Measurements from ENCODE around the gene TIE1.

TIE1 gene

GRCh38 chr1:43339584-43340232, 38.9 kb downstream of the TIE1 start:
- no peak for DNase-seq

GRCh38 chr1:43340559-43340958, 39.8 kb downstream of the TIE1 start:
- no peak for DNase-seq

GRCh38 chr1:43344267-43344850, 43.6 kb downstream of the TIE1 start:
- DNase-seq = no peak

- no peak for DNase-seq
These were observed 44.3 kb downstream of the TIE1 start for GRCh38 chr1:43345120-43345519.

GRCh38 chr1:43346636-43347035, 45.9 kb downstream of the TIE1 start:
- DNase-seq = no peak

- peak; percentile 44 for DNase-seq
These were observed 47.6 kb downstream of the TIE1 start for GRCh38 chr1:43348343-43348808.

GRCh38 chr1:43348809-43349593, 48.2 kb downstream of the TIE1 start:
- peak; percentile 63 for DNase-seq

- no peak for DNase-seq
These were observed 49.0 kb downstream of the TIE1 start for GRCh38 chr1:43349594-43350306.

- DNase-seq = no peak
These were observed 50.2 kb downstream of the TIE1 start for GRCh38 chr1:43350976-43351375.

- no peak for DNase-seq
These were observed 50.9 kb downstream of the TIE1 start for GRCh38 chr1:43351421-43352350.

- DNase-seq = no peak
These were observed 51.5 kb downstream of the TIE1 start for GRCh38 chr1:43352351-43352705.

- DNase-seq = no peak
These were observed 52.1 kb downstream of the TIE1 start for GRCh38 chr1:43352881-43353280.

GRCh38 chr1:43354471-43354870, 53.7 kb downstream of the TIE1 start:
- DNase-seq = no peak

- DNase-seq = no peak
These were observed 54.2 kb downstream of the TIE1 start for GRCh38 chr1:43354936-43355335.

- DNase-seq = no peak
These were observed 56.5 kb downstream of the TIE1 start for GRCh38 chr1:43357251-43357650.

- peak; percentile 25 for DNase-seq
These were observed 57.5 kb downstream of the TIE1 start for GRCh38 chr1:43358121-43358745.

GRCh38 chr1:43358746-43359693, 58.2 kb downstream of the TIE1 start, which contains the start of gene CDC20:
CDC20 (plus strand) TSS chr1:43358981; CDS start chr1:43359216, 235 bp downstream.
- DNase-seq = peak; percentile 86

- no peak for DNase-seq
These were observed 58.9 kb downstream of the TIE1 start for GRCh38 chr1:43359696-43360095.

GRCh38 chr1:43360616-43361015, 59.8 kb downstream of the TIE1 start:
- DNase-seq = no peak

GRCh38 chr1:43363283-43363934, 62.6 kb downstream of the TIE1 start:
- DNase-seq = no peak

All from NCI-H1436 treated with DMSO at 0.1 percent for 48 hours (cell line).